Neural crest cell (in vitro differentiated cells): ENCODE measurements around the gene IL6. TPM values are rescaled to one million over a fixed set of nuclear protein-coding genes. Genes with fewer than 3 reads are reported as not detected.

Experiments used
- DNase-seq: peaks from one replicate; pipeline ENCODE4 v3.0.0; 2021; ENCODE audit warnings: low read depth, mixed read lengths, low spot score
- H3K27ac Mint-ChIP-seq: one replicate; pipeline ENCODE4 v1.8.0; 2021; ENCODE audit warnings: mild to moderate bottlenecking, mixed read lengths; ENCODE audit not compliant: unreplicated experiment
- H3K27me3 Mint-ChIP-seq: 2 replicates; pipeline ENCODE4 v1.8.0; 2021; ENCODE audit warnings: low read depth, mild to moderate bottlenecking, mixed read lengths
- H3K36me3 Mint-ChIP-seq: 2 replicates; pipeline ENCODE4 v1.8.0; 2021; ENCODE audit warnings: low read depth, mild to moderate bottlenecking, mixed read lengths
- H3K4me1 Mint-ChIP-seq: 2 replicates; pipeline ENCODE4 v1.8.0; 2021; ENCODE audit warnings: mixed read lengths
- H3K4me3 Mint-ChIP-seq: one replicate; pipeline ENCODE4 v1.8.0; 2021; ENCODE audit warnings: mild to moderate bottlenecking, mixed read lengths
- H3K9me3 Mint-ChIP-seq: 2 replicates; pipeline ENCODE4 v1.8.0; 2021; ENCODE audit warnings: mixed read lengths
- total RNA-seq: library from RNA; stranded (reverse); gene quantifications from 2 replicates; pipeline ENCODE4 v1.2.1, GENCODE V29; 2021
- TF ChIP-seq, protein P1 (sequence below): fragments of 200-600 bp; sonication (generic); conservative IDR thresholded peaks from 2 replicates; pipeline ENCODE4 v1.5.0; 2021; ENCODE audit warnings: antibody characterized with exemption, mild to moderate bottlenecking

The IL6 gene
- total RNA-seq, 1 donor from 2014 or later: not detected

GRCh38 chr7:22696541-22697228, 30.3 kb upstream of the IL6 start:
- DNase-seq: no peak
- TF ChIP-seq, protein P1, sequence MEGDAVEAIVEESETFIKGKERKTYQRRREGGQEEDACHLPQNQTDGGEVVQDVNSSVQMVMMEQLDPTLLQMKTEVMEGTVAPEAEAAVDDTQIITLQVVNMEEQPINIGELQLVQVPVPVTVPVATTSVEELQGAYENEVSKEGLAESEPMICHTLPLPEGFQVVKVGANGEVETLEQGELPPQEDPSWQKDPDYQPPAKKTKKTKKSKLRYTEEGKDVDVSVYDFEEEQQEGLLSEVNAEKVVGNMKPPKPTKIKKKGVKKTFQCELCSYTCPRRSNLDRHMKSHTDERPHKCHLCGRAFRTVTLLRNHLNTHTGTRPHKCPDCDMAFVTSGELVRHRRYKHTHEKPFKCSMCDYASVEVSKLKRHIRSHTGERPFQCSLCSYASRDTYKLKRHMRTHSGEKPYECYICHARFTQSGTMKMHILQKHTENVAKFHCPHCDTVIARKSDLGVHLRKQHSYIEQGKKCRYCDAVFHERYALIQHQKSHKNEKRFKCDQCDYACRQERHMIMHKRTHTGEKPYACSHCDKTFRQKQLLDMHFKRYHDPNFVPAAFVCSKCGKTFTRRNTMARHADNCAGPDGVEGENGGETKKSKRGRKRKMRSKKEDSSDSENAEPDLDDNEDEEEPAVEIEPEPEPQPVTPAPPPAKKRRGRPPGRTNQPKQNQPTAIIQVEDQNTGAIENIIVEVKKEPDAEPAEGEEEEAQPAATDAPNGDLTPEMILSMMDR: no peak
- Mint-ChIP-seq H3K4me1 (no peaks in the 10 kb centered on the region), H3K36me3 (no peaks in the 10 kb centered on the region), H3K4me3 (no peak overlapping the region), H3K27me3 (no peaks in the 10 kb centered on the region), H3K9me3 (no peaks in the 10 kb centered on the region), H3K27ac (no peak overlapping the region)

DNA sequence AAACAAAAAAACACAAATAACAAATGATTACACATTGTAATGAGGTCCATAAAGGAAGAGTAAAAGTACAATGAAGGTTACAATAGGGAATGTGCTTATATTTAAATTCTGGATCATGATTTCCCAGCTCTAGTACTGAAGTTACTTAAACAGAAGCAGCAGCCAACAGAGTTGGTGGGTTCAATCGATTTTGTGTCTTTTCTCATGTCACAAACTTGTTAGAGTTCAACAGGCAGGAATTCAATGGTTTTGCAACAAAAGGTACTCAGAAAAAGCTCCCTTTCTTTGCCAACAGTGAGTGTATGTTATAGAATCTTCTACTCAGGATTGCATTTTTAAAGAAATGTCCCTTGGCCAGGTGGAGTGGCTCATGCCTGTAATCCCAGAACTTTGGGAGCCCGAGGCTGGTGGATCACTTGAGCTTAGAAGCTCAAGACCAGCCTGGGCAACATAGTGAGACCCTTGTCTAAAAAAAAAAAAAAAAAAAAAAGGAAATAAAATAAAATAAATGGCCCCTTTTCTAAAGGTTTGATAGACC, 29.6 kb upstream of the IL6 start:
- no peak overlapping the region for H3K27ac Mint-ChIP-seq
- H3K4me1 Mint-ChIP-seq: no peaks in the 10 kb centered on the region
- H3K36me3 Mint-ChIP-seq: no peaks in the 10 kb centered on the region
- H3K4me3 Mint-ChIP-seq: no peak overlapping the region
- no peaks in the 10 kb centered on the region for H3K27me3 Mint-ChIP-seq
- TF ChIP-seq, protein P1: no peak
- no peak for DNase-seq
- H3K9me3 Mint-ChIP-seq: no peaks in the 10 kb centered on the region

DNA sequence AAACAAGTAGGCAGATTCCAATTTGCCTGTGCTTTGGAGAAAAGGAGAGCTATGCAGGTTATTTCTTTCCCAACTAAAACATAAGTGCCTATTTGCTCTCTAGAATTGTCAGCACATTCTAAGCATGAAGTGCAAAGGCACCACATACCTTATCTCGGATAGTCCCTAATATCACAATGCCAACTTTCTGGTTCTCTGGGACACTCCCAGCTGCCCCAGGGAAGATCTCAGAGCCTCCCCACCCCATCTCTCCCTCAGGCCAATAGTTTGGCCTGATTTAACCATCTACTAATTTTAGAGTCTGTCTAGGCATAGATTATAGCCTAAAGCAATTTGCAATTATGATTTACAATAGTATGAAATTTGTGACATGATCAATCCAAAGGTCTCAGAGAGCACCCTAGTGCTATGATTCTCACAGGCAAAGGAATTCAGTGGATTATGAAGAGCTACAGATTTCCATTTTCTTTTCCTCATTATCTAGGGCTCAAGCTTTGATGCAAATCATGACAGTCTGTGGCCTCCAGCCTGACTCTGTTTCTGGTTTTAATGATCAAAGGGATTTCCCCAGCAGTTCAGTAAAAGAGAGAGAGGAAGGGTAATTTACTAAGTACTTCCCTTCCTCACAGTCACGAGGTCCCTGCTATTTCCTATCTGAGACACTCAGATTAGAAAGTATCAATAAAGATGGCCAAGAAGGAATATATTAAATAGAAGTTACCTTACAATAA, 29.0 kb upstream of the IL6 start:
- no peak overlapping the region for H3K4me3 Mint-ChIP-seq

GRCh38 chr7:22698767-22699166, 28.2 kb upstream of the IL6 start:
- no peak overlapping the region for H3K27ac Mint-ChIP-seq
- H3K4me1 Mint-ChIP-seq: peaks cover 3% of the 10 kb centered on the region

More for the DNA sequence above, 29.0 kb upstream of the IL6 start:
- Mint-ChIP-seq H3K4me1 (peaks cover 3% of the 10 kb centered on the region), H3K27ac (no peak overlapping the region), H3K9me3 (no peaks in the 10 kb centered on the region), H3K36me3 (no peaks in the 10 kb centered on the region), H3K27me3 (no peaks in the 10 kb centered on the region)
- TF ChIP-seq, protein P1: no peak
- no peak for DNase-seq

DNA sequence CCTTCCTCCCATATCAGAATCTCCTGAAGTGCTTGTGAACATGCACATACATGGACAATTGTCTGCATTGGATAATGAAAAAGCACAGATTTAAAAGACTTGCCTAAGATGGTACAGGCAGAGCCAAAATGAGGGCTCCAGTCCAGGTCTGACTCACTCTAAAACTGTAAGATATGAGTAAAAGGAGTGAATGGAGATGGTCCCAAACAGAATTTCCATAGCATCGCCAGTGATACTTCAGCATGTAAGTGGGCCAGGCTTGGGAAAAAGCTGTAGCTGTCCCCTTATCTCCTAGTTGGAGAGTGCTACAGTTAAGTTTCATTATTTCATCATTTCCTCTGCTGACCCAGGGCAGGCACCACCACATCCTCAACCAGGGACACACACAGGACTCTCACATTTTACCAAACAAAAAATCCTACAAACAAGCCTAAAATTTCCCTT, 26.4 kb upstream of the IL6 start:
- Mint-ChIP-seq H3K9me3 (no peaks in the 10 kb centered on the region), H3K27ac (no peak overlapping the region), H3K27me3 (no peaks in the 10 kb centered on the region), H3K4me3 (no peak overlapping the region), H3K36me3 (no peaks in the 10 kb centered on the region), H3K4me1 (peaks cover 3% of the 10 kb centered on the region)
- no peak for DNase-seq
- TF ChIP-seq, protein P1: no peak

More at GRCh38 chr7:22698767-22699166, 28.2 kb upstream of the IL6 start:
- no peak overlapping the region for H3K4me3 Mint-ChIP-seq
- no peaks in the 10 kb centered on the region for H3K9me3 Mint-ChIP-seq
- DNase-seq: no peak
- no peaks in the 10 kb centered on the region for H3K27me3 Mint-ChIP-seq
- H3K36me3 Mint-ChIP-seq: no peaks in the 10 kb centered on the region
- TF ChIP-seq, protein P1: no peak
